Measurements from ENCODE around the gene PCDH9.
"Not testable (repeated sequence)": the region's sequence is repeated elsewhere in the genome, so short reads cannot be mapped to it uniquely, and the experiment has no call there.

Gene PCDH9

DNA sequence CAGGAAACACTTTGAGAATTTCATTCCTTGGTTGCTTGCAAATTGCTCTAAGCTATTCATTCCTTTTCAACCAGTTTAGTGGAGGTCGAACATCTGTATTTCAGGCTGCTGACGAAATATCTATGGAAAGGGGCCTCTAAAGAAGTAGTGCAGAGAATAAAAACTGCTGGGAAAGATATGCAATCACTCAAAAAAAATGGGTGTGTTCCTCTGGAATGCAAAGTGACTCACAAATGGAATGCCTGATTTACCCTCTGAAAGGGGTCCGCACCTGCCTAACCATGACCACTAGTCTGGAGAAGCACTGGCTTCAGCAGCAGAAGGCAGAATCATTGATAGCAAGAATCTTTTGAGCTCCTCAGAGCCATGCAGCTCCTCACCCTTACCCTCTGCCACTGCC lies 129.4 kb downstream of the PCDH9 start:
- Histone ChIP-seq H3K4me3 (ENCODE audit: low read depth, low read length) (no peak overlapping the region), H3K27me3 (ENCODE audit: control insufficient read depth, insufficient read depth, low read length) (no peaks in the 10 kb centered on the region), H3K4me1 (ENCODE audit: control insufficient read depth, insufficient read depth, low read length) (peaks cover 10% of the 10 kb centered on the region; the same call in 1 of the 2 replicates), H3K36me3 (ENCODE audit: control insufficient read depth, insufficient read depth, low read length) (no peaks in the 10 kb centered on the region), H3K9me3 (ENCODE audit: control insufficient read depth, insufficient read depth, low read length) (no peaks in the 10 kb centered on the region), H3K27ac (ENCODE audit: low read depth, low read length) (no peak overlapping the region), H3K9ac (ENCODE audit: low read depth, low read length) (no peak overlapping the region)

- H3K27me3 ChIP-seq (ENCODE audit: control insufficient read depth, insufficient read depth, low read length) = no peaks in the 10 kb centered on the region
- H3K27ac ChIP-seq (ENCODE audit: low read depth, low read length) = no peak overlapping the region
- H3K4me1 ChIP-seq (ENCODE audit: control insufficient read depth, insufficient read depth, low read length) = peaks cover 10% of the 10 kb centered on the region; the same call in 1 of the 2 replicates
- no peaks in the 10 kb centered on the region for H3K36me3 ChIP-seq (ENCODE audit: control insufficient read depth, insufficient read depth, low read length)
- no peaks in the 10 kb centered on the region for H3K9me3 ChIP-seq (ENCODE audit: control insufficient read depth, insufficient read depth, low read length)
- no peak overlapping the region for H3K9ac ChIP-seq (ENCODE audit: low read depth, low read length)
- H3K4me3 ChIP-seq (ENCODE audit: low read depth, low read length) = no peak overlapping the region
Measured at GRCh38 chr13:67099494-67099893, 130.6 kb downstream of the PCDH9 start.

GRCh38 chr13:67097892-67098452 lies 132.2 kb downstream of the PCDH9 start:
- Histone ChIP-seq H3K27me3 (ENCODE audit: control insufficient read depth, insufficient read depth, low read length) (no peaks in the 10 kb centered on the region), H3K36me3 (ENCODE audit: control insufficient read depth, insufficient read depth, low read length) (no peaks in the 10 kb centered on the region), H3K4me3 (ENCODE audit: low read depth, low read length) (no peak overlapping the region), H3K9ac (ENCODE audit: low read depth, low read length) (no peak overlapping the region), H3K27ac (ENCODE audit: low read depth, low read length) (no peak overlapping the region), H3K9me3 (ENCODE audit: control insufficient read depth, insufficient read depth, low read length) (no peaks in the 10 kb centered on the region), H3K4me1 (ENCODE audit: control insufficient read depth, insufficient read depth, low read length) (peaks cover 10% of the 10 kb centered on the region; the same call in 1 of the 2 replicates)

GRCh38 chr13:67096893-67097292 lies 133.2 kb downstream of the PCDH9 start:
- H3K4me3 ChIP-seq (ENCODE audit: low read depth, low read length); H3K36me3 ChIP-seq (ENCODE audit: control insufficient read depth, insufficient read depth, low read length); H3K4me1 ChIP-seq (ENCODE audit: control insufficient read depth, insufficient read depth, low read length); H3K27ac ChIP-seq (ENCODE audit: low read depth, low read length); H3K9ac ChIP-seq (ENCODE audit: low read depth, low read length); H3K9me3 ChIP-seq (ENCODE audit: control insufficient read depth, insufficient read depth, low read length); H3K27me3 ChIP-seq (ENCODE audit: control insufficient read depth, insufficient read depth, low read length): not testable (repeated sequence)

DNA sequence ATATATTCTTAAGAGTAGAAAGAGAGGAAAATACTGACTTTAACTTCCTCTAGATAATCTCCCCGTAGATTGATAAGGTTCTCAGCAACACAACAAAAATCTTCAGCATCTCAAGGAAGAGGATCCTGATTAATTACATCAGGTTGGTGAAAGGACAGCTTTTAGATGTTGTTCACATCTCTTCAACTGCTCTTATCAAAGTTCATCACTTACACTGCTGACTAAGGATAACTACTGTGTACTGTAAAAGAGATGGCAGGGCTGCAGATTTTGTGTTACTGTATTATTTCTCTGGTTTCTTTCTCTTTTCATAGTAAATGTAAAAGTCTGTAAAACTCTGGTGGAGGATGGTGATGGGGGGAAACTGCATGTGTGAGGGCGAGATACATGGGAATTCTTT lies 133.7 kb downstream of the PCDH9 start:
- H3K27me3 ChIP-seq (ENCODE audit: control insufficient read depth, insufficient read depth, low read length) = no peaks in the 10 kb centered on the region
- H3K4me1 ChIP-seq (ENCODE audit: control insufficient read depth, insufficient read depth, low read length) = peaks cover 10% of the 10 kb centered on the region; the same call in 1 of the 2 replicates
- H3K9me3 ChIP-seq (ENCODE audit: control insufficient read depth, insufficient read depth, low read length) = no peaks in the 10 kb centered on the region
- H3K27ac ChIP-seq (ENCODE audit: low read depth, low read length) = no peak overlapping the region
- no peaks in the 10 kb centered on the region for H3K36me3 ChIP-seq (ENCODE audit: control insufficient read depth, insufficient read depth, low read length)
- no peak overlapping the region for H3K9ac ChIP-seq (ENCODE audit: low read depth, low read length)
- H3K4me3 ChIP-seq (ENCODE audit: low read depth, low read length) = no peak overlapping the region

- Histone ChIP-seq H3K4me3 (ENCODE audit: low read depth, low read length) (no peak overlapping the region), H3K27me3 (ENCODE audit: control insufficient read depth, insufficient read depth, low read length) (no peaks in the 10 kb centered on the region), H3K36me3 (ENCODE audit: control insufficient read depth, insufficient read depth, low read length) (no peaks in the 10 kb centered on the region), H3K4me1 (ENCODE audit: control insufficient read depth, insufficient read depth, low read length) (peaks cover 4% of the 10 kb centered on the region; the same call in 1 of the 2 replicates), H3K9me3 (ENCODE audit: control insufficient read depth, insufficient read depth, low read length) (no peaks in the 10 kb centered on the region), H3K27ac (ENCODE audit: low read depth, low read length) (no peak overlapping the region), H3K9ac (ENCODE audit: low read depth, low read length) (no peak overlapping the region)
Measured at GRCh38 chr13:67095621-67096020, 134.5 kb downstream of the PCDH9 start.

DNA sequence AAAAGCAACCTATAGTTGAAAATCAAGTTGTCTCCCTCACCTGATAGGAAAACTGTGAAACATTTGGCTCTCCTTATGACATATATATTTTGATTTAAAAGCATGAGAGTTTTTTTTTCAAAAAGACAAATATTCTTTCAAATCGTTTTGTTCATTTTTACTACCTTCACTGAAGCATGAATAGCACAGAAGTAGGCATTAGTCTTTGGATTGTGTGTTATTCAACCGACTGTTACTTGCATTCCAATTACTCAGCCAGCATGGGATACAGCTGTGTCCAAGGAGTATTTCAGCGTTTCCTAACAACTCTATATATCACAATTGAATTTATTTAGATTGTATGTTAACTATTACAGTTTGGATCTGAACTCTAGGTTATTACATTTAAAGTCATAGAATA lies 135.2 kb downstream of the PCDH9 start:
- no peak overlapping the region for H3K9ac ChIP-seq (ENCODE audit: low read depth, low read length)
- no peak overlapping the region for H3K4me3 ChIP-seq (ENCODE audit: low read depth, low read length)
- H3K9me3 ChIP-seq (ENCODE audit: control insufficient read depth, insufficient read depth, low read length) = no peaks in the 10 kb centered on the region
- H3K36me3 ChIP-seq (ENCODE audit: control insufficient read depth, insufficient read depth, low read length) = no peaks in the 10 kb centered on the region
- no peaks in the 10 kb centered on the region for H3K27me3 ChIP-seq (ENCODE audit: control insufficient read depth, insufficient read depth, low read length)
- H3K27ac ChIP-seq (ENCODE audit: low read depth, low read length) = no peak overlapping the region
- no peaks in the 10 kb centered on the region for H3K4me1 ChIP-seq (ENCODE audit: control insufficient read depth, insufficient read depth, low read length)

- Histone ChIP-seq H3K4me3 (ENCODE audit: low read depth, low read length) (no peak overlapping the region), H3K27ac (ENCODE audit: low read depth, low read length) (no peak overlapping the region), H3K9me3 (ENCODE audit: control insufficient read depth, insufficient read depth, low read length) (no peaks in the 10 kb centered on the region), H3K4me1 (ENCODE audit: control insufficient read depth, insufficient read depth, low read length) (no peaks in the 10 kb centered on the region), H3K9ac (ENCODE audit: low read depth, low read length) (no peak overlapping the region), H3K36me3 (ENCODE audit: control insufficient read depth, insufficient read depth, low read length) (no peaks in the 10 kb centered on the region), H3K27me3 (ENCODE audit: control insufficient read depth, insufficient read depth, low read length) (no peaks in the 10 kb centered on the region)
Measured at GRCh38 chr13:67094078-67094477, 136.1 kb downstream of the PCDH9 start.

DNA sequence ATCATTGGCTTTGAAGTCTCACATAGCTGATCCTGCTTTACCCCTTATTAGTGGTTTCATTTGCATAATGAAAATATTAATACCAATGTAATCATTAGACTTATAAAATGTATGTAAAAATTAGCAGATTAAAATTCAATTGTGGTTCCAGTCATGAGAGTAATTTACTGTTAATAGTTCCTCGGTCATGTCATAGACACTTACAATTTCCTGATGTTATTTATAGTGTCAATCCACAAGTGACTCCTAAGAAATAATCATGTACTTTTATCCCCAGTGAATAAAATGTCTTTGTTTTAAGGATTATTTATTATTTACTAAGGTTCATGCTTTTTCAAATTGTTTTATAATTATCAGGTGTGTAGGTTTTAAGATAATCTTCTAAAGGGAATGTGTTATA lies 138.5 kb downstream of the PCDH9 start:
- H3K9ac ChIP-seq (ENCODE audit: low read depth, low read length) = no peak overlapping the region
- no peak overlapping the region for H3K27ac ChIP-seq (ENCODE audit: low read depth, low read length)

GRCh38 chr13:67090856-67091255 lies 139.3 kb downstream of the PCDH9 start:
- Histone ChIP-seq H3K27ac (ENCODE audit: low read depth, low read length) (no peak overlapping the region), H3K4me1 (ENCODE audit: control insufficient read depth, insufficient read depth, low read length) (no peaks in the 10 kb centered on the region), H3K27me3 (ENCODE audit: control insufficient read depth, insufficient read depth, low read length) (no peaks in the 10 kb centered on the region), H3K9ac (ENCODE audit: low read depth, low read length) (no peak overlapping the region), H3K9me3 (ENCODE audit: control insufficient read depth, insufficient read depth, low read length) (no peaks in the 10 kb centered on the region), H3K4me3 (ENCODE audit: low read depth, low read length) (no peak overlapping the region), H3K36me3 (ENCODE audit: control insufficient read depth, insufficient read depth, low read length) (no peaks in the 10 kb centered on the region)

More for the DNA sequence above, 138.5 kb downstream of the PCDH9 start:
- Histone ChIP-seq H3K9me3 (ENCODE audit: control insufficient read depth, insufficient read depth, low read length) (no peaks in the 10 kb centered on the region), H3K27me3 (ENCODE audit: control insufficient read depth, insufficient read depth, low read length) (no peaks in the 10 kb centered on the region), H3K4me1 (ENCODE audit: control insufficient read depth, insufficient read depth, low read length) (no peaks in the 10 kb centered on the region), H3K4me3 (ENCODE audit: low read depth, low read length) (no peak overlapping the region), H3K36me3 (ENCODE audit: control insufficient read depth, insufficient read depth, low read length) (no peaks in the 10 kb centered on the region)

DNA sequence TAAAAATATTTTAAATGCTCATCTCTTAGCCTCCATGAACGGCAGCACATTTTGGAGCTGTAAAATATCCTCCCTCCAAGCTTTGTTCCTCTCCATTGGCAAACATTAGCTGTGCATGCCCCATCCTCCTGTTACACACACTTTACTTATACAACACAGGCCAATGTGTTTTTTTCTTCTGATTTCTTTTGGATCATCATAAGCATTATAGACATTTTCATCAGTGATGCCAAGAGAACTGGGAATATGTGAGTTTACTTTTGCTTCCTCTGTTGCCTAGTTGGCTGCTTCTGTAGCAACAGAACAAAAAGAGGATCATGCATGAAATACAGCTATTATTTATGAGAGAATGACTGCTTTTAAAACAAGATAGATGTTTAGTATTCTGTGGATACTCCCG lies 142.6 kb downstream of the PCDH9 start:
- no peaks in the 10 kb centered on the region for H3K27me3 ChIP-seq (ENCODE audit: control insufficient read depth, insufficient read depth, low read length)
- no peak overlapping the region for H3K4me3 ChIP-seq (ENCODE audit: low read depth, low read length)
- no peaks in the 10 kb centered on the region for H3K36me3 ChIP-seq (ENCODE audit: control insufficient read depth, insufficient read depth, low read length)
- H3K9ac ChIP-seq (ENCODE audit: low read depth, low read length) = no peak overlapping the region
- no peak overlapping the region for H3K27ac ChIP-seq (ENCODE audit: low read depth, low read length)
- no peaks in the 10 kb centered on the region for H3K4me1 ChIP-seq (ENCODE audit: control insufficient read depth, insufficient read depth, low read length)
- no peaks in the 10 kb centered on the region for H3K9me3 ChIP-seq (ENCODE audit: control insufficient read depth, insufficient read depth, low read length)

DNA sequence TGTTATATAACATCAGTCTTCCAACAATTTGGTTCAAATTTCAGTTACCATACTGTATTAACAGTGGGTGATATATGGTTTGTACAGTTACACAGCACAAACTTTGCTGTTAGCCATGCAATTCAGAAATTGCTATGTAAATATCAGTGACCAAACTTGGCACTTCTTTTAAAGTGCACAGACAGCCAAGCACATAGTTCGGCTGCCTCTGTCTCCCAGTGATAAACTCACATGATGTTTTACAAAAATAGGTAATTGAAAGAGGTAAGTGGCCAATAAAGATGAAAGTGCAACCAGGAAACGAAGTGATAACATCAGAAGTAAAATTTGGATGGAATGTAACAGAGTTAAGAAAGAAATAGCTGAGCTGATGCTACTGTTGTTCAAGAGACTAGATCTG lies 143.9 kb downstream of the PCDH9 start:
- H3K4me1 ChIP-seq (ENCODE audit: control insufficient read depth, insufficient read depth, low read length) = no peaks in the 10 kb centered on the region
- H3K9ac ChIP-seq (ENCODE audit: low read depth, low read length) = no peak overlapping the region
- no peaks in the 10 kb centered on the region for H3K36me3 ChIP-seq (ENCODE audit: control insufficient read depth, insufficient read depth, low read length)
- no peak overlapping the region for H3K4me3 ChIP-seq (ENCODE audit: low read depth, low read length)
- no peaks in the 10 kb centered on the region for H3K27me3 ChIP-seq (ENCODE audit: control insufficient read depth, insufficient read depth, low read length)
- no peak overlapping the region for H3K27ac ChIP-seq (ENCODE audit: low read depth, low read length)
- H3K9me3 ChIP-seq (ENCODE audit: control insufficient read depth, insufficient read depth, low read length) = no peaks in the 10 kb centered on the region
